ENCODE measurements around the gene TFG.
A peak's percentile ranks its signal among the peaks of the same experiment; 100 is the strongest.
"Not testable (repeated sequence)": the region's sequence is repeated elsewhere in the genome, so short reads cannot be mapped to it uniquely, and the experiment has no call there.

TFG gene

DNA sequence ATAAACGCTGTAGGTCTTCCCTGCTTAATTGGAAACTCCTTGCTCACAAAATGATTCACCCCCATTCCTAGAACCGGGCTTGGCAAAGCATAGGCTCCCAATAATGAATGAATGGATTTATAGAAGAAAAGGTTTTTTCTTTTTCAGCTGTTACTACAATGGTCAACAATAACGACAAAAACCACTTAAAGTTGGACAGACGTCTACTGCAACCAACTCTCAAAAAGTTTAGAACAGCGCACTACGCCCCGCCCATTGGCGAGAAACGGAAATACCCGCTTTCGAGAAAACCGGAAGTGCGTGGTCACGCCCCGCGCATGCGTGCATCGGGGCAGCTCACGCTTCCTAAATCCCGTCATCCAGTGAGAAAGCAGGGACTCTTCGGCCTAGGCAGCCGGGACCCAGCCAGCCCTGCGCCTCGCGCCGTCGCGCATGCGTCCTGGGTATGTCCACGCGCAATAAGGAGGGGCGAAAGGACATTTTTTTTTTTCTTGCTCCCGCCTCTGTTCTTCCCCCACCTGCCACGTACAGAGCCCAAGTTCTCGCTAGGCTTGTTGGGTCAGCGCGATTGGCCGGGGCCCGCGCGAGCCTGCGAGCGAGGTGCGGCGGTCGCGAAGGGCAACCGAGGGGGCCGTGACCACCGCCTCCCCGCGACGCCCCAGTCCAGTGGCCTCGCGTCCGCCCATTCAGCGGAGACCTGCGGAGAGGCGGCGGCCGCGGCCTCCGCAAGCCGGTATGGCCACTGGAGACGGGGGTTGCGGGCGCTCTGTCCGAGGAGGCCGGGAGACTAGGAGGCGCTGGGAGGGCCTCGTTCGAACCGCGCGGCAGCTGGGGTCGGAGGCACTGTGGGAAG, at the start of gene TFG:
Gene TFG, plus strand, starts transcription at position 506 of the 853 bp plus-strand sequence. CDS start 4,192 bp downstream, outside the sequence.
- peak; percentile 90 for DNase-seq

- DNase-seq, result not testable (repeated sequence)
These were observed 48.0 kb upstream of the TFG start for GRCh38 chr3:100661294-100661693.

DNA sequence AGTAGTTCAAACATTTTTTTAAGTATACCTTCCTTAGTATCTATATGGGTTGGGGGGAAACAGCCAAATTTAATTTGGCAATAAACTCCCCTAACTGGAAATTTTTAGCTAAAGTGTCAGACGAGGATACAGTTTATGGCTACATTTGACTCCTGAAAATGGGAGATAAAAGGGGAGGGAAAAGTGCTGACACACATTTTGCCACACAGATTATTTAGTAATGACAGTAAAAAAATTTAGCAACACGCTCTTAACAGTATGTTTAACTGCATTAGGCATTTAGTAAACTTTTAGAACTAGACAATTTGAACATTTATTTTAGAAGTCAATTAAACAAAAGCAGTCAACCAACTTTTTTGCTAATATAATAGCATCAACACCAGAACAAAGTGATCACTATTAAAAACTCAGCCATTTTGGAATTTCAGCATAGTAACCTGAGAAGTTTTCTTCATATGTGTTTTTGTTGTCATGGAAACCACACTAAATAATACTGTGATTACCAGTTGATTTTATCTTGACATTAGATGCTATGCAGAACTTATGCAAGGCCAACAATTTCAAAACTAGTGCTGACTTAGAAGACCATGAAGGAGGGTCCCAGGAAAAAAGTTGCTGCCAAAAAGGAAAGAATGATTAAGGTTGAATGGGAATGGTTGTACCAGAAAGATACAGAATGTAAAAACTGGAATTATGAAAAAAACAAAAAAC, 47.0 kb upstream of the TFG start:
- DNase-seq, result no peak

DNA sequence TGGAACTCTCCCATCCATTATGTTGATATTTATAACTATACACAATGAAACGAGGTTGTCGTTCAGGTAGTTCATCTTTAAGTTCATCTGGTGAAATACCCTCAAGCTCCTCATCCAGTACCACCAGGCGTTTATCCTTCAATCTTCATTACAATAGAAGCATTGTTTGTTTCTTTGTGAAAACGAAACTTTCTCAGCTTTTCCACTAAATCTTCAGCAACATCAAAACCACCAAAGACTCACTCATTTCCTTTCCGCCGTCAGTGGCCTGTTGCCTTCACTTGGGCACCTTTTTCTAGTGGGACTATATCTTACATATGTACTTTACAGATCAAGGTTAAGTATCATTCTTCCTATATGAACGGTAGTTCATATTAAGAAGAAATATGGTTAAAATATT, 44.1 kb upstream of the TFG start:
- no peak for DNase-seq

GRCh38 chr3:100666699-100667098, 42.6 kb upstream of the TFG start:
- DNase-seq, result not testable (repeated sequence)

- DNase-seq, result not testable (repeated sequence)
These were observed 42.0 kb upstream of the TFG start for GRCh38 chr3:100667316-100667715.

DNA sequence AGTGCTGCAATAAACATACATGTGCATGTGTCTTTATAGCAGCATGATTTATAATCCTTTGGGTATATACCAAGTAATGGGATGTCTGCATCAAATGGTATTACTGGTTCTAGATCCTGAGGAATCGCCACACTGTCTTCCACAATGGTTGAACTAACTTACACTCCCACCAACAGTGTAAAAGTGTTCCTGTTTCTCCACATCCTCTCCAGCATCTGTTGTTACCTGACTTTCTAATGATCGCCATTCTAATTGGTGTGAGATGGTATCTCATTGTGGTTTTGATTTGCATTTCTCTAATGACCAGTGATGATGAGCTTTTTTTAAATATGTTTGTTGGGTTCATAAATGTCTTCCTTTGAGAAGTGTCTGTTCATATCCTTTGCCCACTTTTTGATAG, 38.3 kb upstream of the TFG start:
- DNase-seq, result not testable (repeated sequence)

DNA sequence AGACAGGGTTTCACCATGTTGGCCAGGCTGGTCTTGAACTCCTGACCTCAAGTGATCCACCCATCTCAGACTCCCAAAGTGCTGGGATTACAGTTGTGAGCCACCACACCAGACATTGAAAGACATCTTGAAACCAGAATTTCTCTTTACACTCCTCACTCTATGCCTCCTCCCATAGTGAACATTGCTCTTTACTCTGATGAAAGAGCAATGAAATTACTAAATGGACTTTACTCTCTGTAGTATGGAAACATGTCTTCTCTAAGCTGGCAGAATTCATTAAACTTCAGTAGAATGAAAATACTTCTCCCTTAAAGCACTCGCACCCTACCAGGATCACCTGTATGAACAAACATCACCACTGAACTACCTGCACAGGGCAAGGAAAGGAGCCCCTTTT, 27.8 kb upstream of the TFG start:
- no peak for DNase-seq

DNA sequence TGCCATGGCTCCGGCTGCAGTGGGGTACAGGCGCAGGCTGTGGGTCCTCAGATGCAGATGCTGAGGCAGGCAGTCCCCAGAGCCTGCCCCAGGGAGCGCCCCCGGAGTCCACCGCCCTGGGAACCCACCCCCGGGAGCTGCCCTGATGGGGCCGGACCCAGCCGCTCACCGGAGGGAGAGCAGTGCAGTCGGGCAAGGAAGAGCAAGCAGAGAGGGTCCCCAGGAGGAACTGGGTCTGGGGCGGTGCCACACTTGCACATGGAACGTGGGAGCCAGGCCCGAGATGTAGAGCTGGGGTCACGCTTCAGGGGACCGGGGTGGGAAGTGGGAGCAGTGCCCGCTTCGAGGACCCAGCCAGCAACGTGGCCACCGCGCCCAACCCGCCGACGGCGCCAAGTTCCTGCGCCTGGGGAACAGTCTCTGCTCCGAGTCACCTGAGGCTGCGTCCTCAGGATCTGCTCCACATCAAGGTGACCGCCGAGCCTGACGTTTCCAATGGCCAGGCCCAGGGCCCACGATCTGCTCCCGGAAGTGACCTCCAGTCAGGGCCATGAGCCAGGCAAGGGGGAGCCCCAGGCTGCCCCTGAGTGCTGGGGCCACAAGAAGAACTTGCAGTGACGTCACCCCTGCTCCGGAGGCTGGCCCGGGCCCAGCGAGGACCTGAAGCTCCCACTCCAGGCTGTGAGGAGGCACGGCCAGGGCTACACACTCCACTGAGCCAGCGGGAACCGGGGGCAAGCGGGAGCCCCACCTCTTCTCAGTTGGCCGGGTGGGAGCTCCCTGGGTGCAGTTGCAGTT, 27.0 kb upstream of the TFG start:
- no peak for DNase-seq

DNA sequence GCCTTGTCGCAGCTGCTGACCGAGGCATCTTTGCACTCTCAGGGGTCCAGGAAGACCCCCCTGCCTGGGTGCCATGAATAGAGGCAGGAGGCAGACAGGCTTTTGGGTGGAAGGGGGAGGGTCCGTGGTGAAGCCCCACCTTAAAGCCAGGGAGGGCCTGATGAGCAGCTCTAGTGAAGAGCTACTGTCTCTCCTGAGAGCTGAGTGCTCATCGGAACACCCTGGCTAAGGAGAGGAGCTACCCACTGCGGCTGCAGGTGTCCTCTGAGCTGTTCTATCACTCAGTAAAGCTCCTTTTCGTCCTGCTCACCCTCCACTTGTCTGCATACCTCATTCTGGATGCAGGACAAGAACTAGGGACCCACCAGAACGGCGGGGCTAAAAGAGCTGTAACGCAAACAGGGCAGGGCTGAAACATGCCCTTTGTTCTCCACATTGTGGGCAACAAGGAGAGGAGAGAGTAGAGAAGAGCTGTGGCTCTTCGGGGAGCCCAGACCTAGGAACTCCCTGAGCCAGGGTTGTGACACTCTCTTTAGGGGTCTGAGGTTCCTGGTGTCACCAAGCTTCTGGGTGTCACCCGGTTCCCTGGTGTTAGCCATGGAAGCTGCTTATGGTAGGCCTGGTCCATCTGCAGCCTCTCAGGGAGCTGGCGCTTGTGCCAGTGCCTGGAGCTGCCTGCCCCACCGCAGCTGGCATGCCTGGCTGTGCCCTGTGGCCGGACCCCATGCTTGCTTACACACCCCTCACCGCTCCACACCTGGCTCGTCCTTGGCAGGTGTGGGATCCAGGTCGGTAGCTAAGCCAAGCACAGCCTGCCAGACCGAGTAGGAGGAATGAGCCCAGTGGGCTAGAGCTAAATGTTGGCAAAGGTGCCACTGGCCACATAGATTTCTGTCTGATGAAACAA, 26.2 kb upstream of the TFG start:
- no peak for DNase-seq

GRCh38 chr3:100693225-100693624, 16.1 kb upstream of the TFG start:
- DNase-seq, result no peak

GRCh38 chr3:100695696-100696095, 13.6 kb upstream of the TFG start:
- no peak for DNase-seq

- DNase-seq, result no peak
These were observed 13.1 kb upstream of the TFG start for GRCh38 chr3:100696161-100696560.

DNA sequence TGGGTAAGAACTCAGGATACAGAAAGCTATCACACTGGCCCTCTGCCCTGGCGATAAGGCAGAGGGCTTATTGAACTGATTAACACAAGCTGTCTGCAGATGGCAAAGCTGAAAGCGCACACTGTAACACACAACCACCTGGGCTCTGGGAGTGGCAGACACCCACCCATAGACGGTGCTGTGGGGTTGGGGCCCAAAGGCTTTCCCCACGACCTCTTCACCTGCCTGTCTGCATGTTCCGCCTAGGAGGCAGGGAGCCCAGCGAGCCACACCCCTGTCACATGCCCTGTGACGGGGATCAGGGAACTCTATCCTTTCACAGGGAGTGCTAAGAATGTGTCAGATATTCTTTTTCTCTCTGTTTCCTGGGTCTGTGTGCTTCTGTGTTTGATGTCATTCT, 12.1 kb upstream of the TFG start:
- no peak for DNase-seq

DNA sequence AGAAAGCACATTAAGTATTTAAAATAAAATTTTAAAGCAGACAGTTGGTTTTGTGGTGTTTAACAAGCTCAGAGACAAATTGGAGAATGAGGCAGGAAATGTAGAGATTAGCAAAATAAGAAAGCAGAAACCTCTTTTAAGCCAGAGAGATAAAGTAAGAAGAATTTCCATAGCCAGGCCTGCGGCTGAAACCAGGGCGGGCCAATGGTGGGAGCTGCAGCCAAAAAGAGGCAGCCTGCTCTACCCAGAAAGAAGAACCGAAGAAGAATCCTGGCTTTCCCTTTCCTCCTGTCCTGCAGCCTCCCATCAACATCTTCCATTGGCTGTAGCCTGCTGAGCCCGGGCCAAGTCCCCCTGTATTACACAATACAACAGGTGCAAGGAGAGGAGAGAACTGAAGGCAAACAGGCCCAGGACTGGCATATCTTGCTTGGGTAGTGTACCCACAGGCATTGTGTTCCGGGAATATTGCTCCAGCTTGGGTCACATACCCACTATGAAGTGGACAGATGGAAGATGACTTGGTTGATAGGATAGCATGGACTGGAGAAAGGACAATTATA, 11.5 kb upstream of the TFG start:
- DNase-seq, result no peak

DNA sequence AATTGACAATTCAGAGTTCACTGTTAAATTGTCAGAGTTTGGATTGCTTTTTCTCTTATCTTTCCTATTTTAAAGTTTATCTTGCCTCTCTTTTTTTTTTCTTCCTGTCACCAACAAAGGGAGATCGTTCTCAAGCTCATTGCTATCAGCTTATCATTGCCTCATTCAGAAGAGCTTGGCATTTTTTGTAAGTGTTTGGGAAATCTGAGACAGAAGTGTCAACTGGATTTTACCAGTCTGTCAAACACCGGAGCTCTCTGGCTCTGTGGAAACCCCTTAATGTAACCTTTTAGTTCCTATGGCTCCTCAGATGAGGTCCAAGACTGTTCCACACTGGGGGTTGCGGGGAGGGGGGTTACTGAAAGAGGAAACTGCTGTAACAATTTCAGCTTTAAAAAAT, 10.6 kb upstream of the TFG start:
- no peak for DNase-seq

DNA sequence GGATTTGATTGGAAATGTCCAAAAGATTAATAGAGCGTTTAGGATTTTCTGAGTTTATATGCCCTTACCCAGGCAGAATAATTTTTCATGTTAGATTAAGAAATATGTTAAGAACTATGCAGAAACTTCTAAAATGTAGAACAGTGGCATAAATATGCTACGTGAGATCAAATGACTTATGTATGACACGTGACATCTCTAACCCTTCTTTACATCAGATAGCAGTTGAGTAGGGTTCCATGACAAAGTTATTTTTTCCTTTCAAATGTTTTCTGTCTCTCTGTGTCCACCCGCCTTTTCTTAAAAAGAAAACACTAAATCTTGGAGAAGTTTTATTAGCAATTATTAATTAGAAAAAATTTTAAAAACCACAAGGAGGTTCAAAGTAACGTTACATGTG, 8.6 kb upstream of the TFG start:
- DNase-seq, result no peak

GRCh38 chr3:100702082-100702979, 7.0 kb upstream of the TFG start:
- DNase-seq, result no peak

DNA sequence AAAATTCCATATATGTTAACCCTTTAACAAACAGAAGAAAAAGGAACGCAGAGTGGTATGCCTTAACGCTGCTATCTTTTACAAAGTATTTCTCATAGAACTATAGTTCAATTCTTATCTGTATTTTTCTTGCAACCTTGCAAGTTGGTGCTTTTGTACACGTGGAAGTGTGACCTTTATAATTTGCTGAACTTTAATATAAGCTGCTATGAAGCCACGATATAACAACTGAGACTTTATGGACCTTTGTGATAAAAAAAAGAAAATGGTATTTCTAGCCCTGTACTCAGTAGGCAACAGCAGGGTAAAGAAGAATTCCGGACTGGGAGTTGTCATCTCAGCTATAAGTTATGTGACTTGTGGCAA, 6.3 kb upstream of the TFG start:
- no peak for DNase-seq

GRCh38 chr3:100703865-100704264, 5.4 kb upstream of the TFG start:
- no peak for DNase-seq

DNA sequence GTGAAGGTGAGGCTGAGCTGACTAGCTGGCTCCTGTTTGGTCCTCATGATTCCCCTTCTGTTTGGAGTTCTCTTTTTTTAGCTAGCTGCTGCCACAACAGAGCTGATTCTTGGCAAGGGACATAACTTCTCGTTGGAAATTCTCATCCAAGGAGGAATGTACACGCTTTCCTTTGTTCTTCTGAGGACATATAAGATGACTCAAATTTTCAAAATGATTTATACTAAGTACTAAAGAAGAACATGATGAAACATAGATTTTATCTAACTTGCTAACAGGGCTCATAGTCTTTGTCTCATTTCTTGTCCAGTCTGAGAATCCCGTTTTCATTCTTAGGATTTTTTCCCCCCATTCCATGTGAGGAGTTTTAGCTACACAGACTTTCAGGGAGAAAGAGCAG, 2.9 kb upstream of the TFG start:
- DNase-seq, result no peak

All from SHP77 treated with DMSO at 0.1 percent for 48 hours (cell line).